Measurements from ENCODE around the gene HSPA9. TPM values are rescaled to one million over a fixed set of nuclear protein-coding genes. Genes with fewer than 3 reads are reported as not detected.

HSPA9 gene
- total RNA-seq, 1 experiment from 2014 or later = 414 TPM

DNA sequence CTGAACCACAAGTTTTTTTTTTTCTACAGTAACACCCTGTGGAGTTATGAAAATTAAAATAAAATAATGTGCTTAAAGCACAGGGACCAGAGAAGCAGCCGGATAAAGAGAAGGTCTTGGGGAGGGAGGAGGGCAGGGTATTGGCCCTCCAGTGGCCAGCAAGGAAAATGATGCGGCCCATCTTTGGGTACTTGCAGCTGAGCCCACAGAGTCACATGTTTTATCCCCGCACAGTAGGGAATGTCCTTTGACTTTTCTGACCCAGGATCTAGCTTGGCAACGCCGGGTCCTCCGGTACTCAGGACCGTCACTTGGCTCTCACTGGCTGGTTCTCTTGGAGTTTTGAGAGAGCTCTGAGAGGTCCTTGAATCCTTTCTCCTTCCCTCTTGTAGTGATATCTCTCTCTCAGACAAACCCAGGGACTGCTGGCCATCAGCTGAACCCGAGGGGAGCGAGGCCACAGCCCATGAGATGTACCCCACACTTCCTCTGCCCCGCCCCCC lies 35.3 kb upstream of the HSPA9 start:
- CTCF ChIA-PET = interaction anchor here (0.8 to 3.1 kb wide), 19 partner anchors 9 to 521 kb away, joined by 3 to 20 read pairs (median 5); partner anchors contain the start of gene HSPA9
- POLR2A ChIA-PET = interaction anchor here (2.4 kb wide), 1 partner anchor 35 kb away, joined by 10 read pairs; the partner anchor contains the start of gene HSPA9
- peak overlapping the region; percentile 39 for H3K27ac Mint-ChIP-seq
- ATAC-seq (peak; percentile 65), DNase-seq (ENCODE audit: low spot score) (no peak)
- H3K27me3 Mint-ChIP-seq (ENCODE audit: low read depth) = no peaks in the 10 kb centered on the region
- H3K9me3 Mint-ChIP-seq = no peaks in the 10 kb centered on the region
- H3K4me3 Mint-ChIP-seq = peak overlapping the region; percentile 52
- no peak for TF ChIP-seq MYBL2 (CRISPR knock-in tag; IDR thresholded peaks at IDR 0.05)
- TF ChIP-seq, protein P1, sequence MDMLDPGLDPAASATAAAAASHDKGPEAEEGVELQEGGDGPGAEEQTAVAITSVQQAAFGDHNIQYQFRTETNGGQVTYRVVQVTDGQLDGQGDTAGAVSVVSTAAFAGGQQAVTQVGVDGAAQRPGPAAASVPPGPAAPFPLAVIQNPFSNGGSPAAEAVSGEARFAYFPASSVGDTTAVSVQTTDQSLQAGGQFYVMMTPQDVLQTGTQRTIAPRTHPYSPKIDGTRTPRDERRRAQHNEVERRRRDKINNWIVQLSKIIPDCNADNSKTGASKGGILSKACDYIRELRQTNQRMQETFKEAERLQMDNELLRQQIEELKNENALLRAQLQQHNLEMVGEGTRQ (CRISPR knock-in tag; IDR thresholded peaks at IDR 0.05) = peak; percentile 42; the same call in 1 of the 2 replicates
- peaks cover 28% of the 10 kb centered on the region for H3K4me1 Mint-ChIP-seq
- no peaks in the 10 kb centered on the region for H3K36me3 Mint-ChIP-seq

DNA sequence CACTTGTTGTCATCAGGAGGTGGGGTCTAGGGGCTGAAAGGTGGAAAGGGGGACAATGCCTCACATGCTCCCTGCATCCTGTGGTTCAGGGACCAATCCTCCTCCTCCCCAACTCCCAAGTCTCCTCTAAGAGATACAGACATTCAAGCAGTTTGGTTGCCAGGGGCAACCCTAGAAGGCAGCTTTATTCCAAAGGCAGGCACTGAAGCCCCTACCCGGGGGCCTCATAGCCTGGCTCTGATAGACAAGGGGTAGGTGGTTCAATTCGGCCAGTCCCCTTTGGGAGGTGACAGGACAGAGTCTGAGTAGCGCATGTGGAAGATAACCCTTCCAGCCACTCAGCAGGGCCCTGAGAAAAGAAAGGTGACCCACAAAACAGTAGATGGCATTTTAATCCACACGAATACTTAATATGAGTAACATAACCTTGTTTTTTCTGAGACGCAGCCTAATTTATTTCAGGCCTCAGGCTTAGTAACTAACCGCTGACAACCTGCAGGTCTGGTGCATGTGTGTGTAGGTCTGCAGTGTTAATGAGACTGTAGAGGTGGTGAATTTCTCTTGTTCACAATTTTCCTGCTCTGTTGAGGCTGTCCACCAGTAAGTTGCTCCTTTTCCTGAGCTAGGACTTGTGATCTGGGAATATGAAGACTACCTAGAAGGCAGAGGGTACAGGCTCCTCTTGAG lies 31.3 kb upstream of the HSPA9 start:
- TF ChIP-seq FOXP1 (CRISPR knock-in tag; IDR thresholded peaks at IDR 0.05; ENCODE audit: borderline replicate concordance) (no peak), ZNF121 (CRISPR knock-in tag; IDR thresholded peaks at IDR 0.05) (no peak), SMAD4 (CRISPR knock-in tag; IDR thresholded peaks at IDR 0.05) (no peak), TP53 (CRISPR knock-in tag; IDR thresholded peaks at IDR 0.05) (no peak), PRRX2 (CRISPR knock-in tag; IDR thresholded peaks at IDR 0.05) (no peak), JUN (CRISPR knock-in tag; IDR thresholded peaks at IDR 0.05) (no peak), SP1 (CRISPR knock-in tag; conservative IDR thresholded peaks at IDR 0.05) (no peak), ATF1 (CRISPR knock-in tag; IDR thresholded peaks at IDR 0.05) (no peak), NFYB (CRISPR knock-in tag; conservative IDR thresholded peaks at IDR 0.05; ENCODE audit: low read depth) (no peak), ZNF263 (CRISPR knock-in tag; IDR thresholded peaks at IDR 0.05; ENCODE audit: low read depth) (no peak), ZNF232 (CRISPR knock-in tag; IDR thresholded peaks at IDR 0.05) (no peak)
- TF ChIP-seq, protein P2, sequence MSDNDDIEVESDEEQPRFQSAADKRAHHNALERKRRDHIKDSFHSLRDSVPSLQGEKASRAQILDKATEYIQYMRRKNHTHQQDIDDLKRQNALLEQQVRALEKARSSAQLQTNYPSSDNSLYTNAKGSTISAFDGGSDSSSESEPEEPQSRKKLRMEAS (CRISPR knock-in tag; IDR thresholded peaks at IDR 0.05) = no peak
- TF ChIP-seq, protein P3, sequence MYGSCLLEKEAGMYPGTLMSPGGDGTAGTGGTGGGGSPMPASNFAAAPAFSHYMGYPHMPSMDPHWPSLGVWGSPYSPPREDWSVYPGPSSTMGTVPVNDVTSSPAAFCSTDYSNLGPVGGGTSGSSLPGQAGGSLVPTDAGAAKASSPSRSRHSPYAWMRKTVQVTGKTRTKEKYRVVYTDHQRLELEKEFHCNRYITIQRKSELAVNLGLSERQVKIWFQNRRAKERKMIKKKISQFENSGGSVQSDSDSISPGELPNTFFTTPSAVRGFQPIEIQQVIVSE (CRISPR knock-in tag; IDR thresholded peaks at IDR 0.05; ENCODE audit: borderline replicate concordance) = no peak
- TF ChIP-seq, protein P4, sequence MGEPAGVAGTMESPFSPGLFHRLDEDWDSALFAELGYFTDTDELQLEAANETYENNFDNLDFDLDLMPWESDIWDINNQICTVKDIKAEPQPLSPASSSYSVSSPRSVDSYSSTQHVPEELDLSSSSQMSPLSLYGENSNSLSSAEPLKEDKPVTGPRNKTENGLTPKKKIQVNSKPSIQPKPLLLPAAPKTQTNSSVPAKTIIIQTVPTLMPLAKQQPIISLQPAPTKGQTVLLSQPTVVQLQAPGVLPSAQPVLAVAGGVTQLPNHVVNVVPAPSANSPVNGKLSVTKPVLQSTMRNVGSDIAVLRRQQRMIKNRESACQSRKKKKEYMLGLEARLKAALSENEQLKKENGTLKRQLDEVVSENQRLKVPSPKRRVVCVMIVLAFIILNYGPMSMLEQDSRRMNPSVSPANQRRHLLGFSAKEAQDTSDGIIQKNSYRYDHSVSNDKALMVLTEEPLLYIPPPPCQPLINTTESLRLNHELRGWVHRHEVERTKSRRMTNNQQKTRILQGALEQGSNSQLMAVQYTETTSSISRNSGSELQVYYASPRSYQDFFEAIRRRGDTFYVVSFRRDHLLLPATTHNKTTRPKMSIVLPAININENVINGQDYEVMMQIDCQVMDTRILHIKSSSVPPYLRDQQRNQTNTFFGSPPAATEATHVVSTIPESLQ (CRISPR knock-in tag; IDR thresholded peaks at IDR 0.05) = no peak
- TF ChIP-seq, protein P5, sequence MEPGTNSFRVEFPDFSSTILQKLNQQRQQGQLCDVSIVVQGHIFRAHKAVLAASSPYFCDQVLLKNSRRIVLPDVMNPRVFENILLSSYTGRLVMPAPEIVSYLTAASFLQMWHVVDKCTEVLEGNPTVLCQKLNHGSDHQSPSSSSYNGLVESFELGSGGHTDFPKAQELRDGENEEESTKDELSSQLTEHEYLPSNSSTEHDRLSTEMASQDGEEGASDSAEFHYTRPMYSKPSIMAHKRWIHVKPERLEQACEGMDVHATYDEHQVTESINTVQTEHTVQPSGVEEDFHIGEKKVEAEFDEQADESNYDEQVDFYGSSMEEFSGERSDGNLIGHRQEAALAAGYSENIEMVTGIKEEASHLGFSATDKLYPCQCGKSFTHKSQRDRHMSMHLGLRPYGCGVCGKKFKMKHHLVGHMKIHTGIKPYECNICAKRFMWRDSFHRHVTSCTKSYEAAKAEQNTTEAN (CRISPR knock-in tag; IDR thresholded peaks at IDR 0.05) = no peak
- TF ChIP-seq, protein P6, sequence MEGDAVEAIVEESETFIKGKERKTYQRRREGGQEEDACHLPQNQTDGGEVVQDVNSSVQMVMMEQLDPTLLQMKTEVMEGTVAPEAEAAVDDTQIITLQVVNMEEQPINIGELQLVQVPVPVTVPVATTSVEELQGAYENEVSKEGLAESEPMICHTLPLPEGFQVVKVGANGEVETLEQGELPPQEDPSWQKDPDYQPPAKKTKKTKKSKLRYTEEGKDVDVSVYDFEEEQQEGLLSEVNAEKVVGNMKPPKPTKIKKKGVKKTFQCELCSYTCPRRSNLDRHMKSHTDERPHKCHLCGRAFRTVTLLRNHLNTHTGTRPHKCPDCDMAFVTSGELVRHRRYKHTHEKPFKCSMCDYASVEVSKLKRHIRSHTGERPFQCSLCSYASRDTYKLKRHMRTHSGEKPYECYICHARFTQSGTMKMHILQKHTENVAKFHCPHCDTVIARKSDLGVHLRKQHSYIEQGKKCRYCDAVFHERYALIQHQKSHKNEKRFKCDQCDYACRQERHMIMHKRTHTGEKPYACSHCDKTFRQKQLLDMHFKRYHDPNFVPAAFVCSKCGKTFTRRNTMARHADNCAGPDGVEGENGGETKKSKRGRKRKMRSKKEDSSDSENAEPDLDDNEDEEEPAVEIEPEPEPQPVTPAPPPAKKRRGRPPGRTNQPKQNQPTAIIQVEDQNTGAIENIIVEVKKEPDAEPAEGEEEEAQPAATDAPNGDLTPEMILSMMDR (IDR thresholded peaks at IDR 0.05) = no peak
- TF ChIP-seq, protein P7, sequence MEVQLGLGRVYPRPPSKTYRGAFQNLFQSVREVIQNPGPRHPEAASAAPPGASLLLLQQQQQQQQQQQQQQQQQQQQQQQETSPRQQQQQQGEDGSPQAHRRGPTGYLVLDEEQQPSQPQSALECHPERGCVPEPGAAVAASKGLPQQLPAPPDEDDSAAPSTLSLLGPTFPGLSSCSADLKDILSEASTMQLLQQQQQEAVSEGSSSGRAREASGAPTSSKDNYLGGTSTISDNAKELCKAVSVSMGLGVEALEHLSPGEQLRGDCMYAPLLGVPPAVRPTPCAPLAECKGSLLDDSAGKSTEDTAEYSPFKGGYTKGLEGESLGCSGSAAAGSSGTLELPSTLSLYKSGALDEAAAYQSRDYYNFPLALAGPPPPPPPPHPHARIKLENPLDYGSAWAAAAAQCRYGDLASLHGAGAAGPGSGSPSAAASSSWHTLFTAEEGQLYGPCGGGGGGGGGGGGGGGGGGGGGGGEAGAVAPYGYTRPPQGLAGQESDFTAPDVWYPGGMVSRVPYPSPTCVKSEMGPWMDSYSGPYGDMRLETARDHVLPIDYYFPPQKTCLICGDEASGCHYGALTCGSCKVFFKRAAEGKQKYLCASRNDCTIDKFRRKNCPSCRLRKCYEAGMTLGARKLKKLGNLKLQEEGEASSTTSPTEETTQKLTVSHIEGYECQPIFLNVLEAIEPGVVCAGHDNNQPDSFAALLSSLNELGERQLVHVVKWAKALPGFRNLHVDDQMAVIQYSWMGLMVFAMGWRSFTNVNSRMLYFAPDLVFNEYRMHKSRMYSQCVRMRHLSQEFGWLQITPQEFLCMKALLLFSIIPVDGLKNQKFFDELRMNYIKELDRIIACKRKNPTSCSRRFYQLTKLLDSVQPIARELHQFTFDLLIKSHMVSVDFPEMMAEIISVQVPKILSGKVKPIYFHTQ (CRISPR knock-in tag; IDR thresholded peaks at IDR 0.05) = no peak
- no peak overlapping the region for H3K4me3 Mint-ChIP-seq
- H3K27me3 Mint-ChIP-seq (ENCODE audit: low read depth) = no peaks in the 10 kb centered on the region
- POLR2A ChIA-PET = interaction anchor here (0.6 kb wide), 1 partner anchor 370 kb away, joined by 8 read pairs; no protein-coding TSS in a partner anchor
- DNase-seq (ENCODE audit: low spot score) (no peak), ATAC-seq (no peak)
- CTCF ChIA-PET = interaction anchor here (1.1 to 1.4 kb wide), 2 partner anchors 27 to 218 kb away, joined by 3 to 4 read pairs; no protein-coding TSS in a partner anchor
- no peaks in the 10 kb centered on the region for H3K9me3 Mint-ChIP-seq
- no peak overlapping the region for H3K27ac Mint-ChIP-seq
- no peaks in the 10 kb centered on the region for H3K36me3 Mint-ChIP-seq
- peaks cover 32% of the 10 kb centered on the region for H3K4me1 Mint-ChIP-seq

Data from WTC11 (cell line).